Astrocyte (in vitro differentiated cells and primary cell): ENCODE data around the gene GNAI2. TPM values are rescaled to one million over a fixed set of nuclear protein-coding genes. Genes with fewer than 3 reads are reported as not detected.

ENCODE experiments used
- DNase-seq: peaks from one replicate; pipeline ENCODE4 v3.0.0-alpha.2; 2010; ENCODE audit warnings: low read depth
- FAIRE-seq: peaks from 2 replicates; lab custom pipeline; 2011; peaks lifted over from hg19 to GRCh38; lab: Jason Lieb, UNC
- H2AFZ ChIP-seq: 2 replicates; pipeline ENCODE4 v1.6.0; 2012; ENCODE audit warnings: low read depth, low read length, inconsistent platforms
- H3K27ac ChIP-seq: 2 replicates; pipeline ENCODE4 v1.5.1; 2011; ENCODE audit warnings: low read depth, low read length, inconsistent platforms
- H3K27me3 ChIP-seq: 2 replicates; pipeline ENCODE4 v1.6.0; 2011; ENCODE audit warnings: low read length, inconsistent platforms; ENCODE audit not compliant: insufficient read depth
- H3K36me3 ChIP-seq: 2 replicates; pipeline ENCODE4 v1.5.1; 2011; ENCODE audit warnings: low read length, inconsistent platforms; ENCODE audit not compliant: insufficient read depth
- H3K4me1 ChIP-seq: 2 replicates; pipeline ENCODE4 v1.5.1; 2011; ENCODE audit warnings: low read length, inconsistent platforms; ENCODE audit not compliant: insufficient read depth
- H3K4me2 ChIP-seq: 2 replicates; pipeline ENCODE4 v1.6.0; 2012; ENCODE audit warnings: low read length, inconsistent platforms
- H3K4me3 ChIP-seq: 2 replicates; pipeline ENCODE4 v1.5.1; 2011; ENCODE audit warnings: low read depth, mild to moderate bottlenecking, low read length, inconsistent platforms; ENCODE audit not compliant: insufficient read depth
- H3K79me2 ChIP-seq: 2 replicates; pipeline ENCODE4 v1.6.0; 2012; ENCODE audit warnings: mild to moderate bottlenecking, low read length, inconsistent platforms; ENCODE audit not compliant: insufficient read depth
- H3K9ac ChIP-seq: 2 replicates; pipeline ENCODE4 v1.6.0; 2012; ENCODE audit warnings: mild to moderate bottlenecking, low read length, inconsistent platforms
- H3K9me3 ChIP-seq: 2 replicates; pipeline ENCODE4 v1.5.1; 2012; ENCODE audit warnings: low read depth, mild to moderate bottlenecking, low read length, inconsistent platforms; ENCODE audit not compliant: insufficient read depth
- H4K20me1 ChIP-seq: 2 replicates; pipeline ENCODE4 v1.6.0; 2012; ENCODE audit warnings: low read length, inconsistent platforms; ENCODE audit not compliant: insufficient read depth
- H3K27ac Mint-ChIP-seq: one replicate; pipeline ENCODE4 v1.8.0; 2021; ENCODE audit warnings: mild to moderate bottlenecking, mixed read lengths; ENCODE audit not compliant: unreplicated experiment
- H3K27me3 Mint-ChIP-seq: one replicate; pipeline ENCODE4 v1.8.0; 2021; ENCODE audit warnings: low read depth, mixed read lengths; ENCODE audit not compliant: unreplicated experiment
- H3K36me3 Mint-ChIP-seq: one replicate; pipeline ENCODE4 v1.8.0; 2021; ENCODE audit warnings: low read depth, mixed read lengths; ENCODE audit not compliant: unreplicated experiment
- H3K4me1 Mint-ChIP-seq: one replicate; pipeline ENCODE4 v1.8.0; 2021; ENCODE audit warnings: low read depth, mixed read lengths; ENCODE audit not compliant: unreplicated experiment
- H3K4me3 Mint-ChIP-seq: one replicate; pipeline ENCODE4 v1.8.0; 2021; ENCODE audit warnings: mild to moderate bottlenecking, moderate library complexity, mixed read lengths; ENCODE audit not compliant: unreplicated experiment
- H3K9me3 Mint-ChIP-seq: one replicate; pipeline ENCODE4 v1.8.0; 2021; ENCODE audit warnings: mild to moderate bottlenecking, mixed read lengths; ENCODE audit not compliant: unreplicated experiment
- CTCF ChIP-seq: IDR thresholded peaks from 2 replicates; pipeline ENCODE4 v1.5.1; 2011; ENCODE audit warnings: low read depth, mild to moderate bottlenecking, inconsistent platforms, low read length, moderate library complexity; ENCODE audit not compliant: insufficient read depth
- EZH2 ChIP-seq: IDR thresholded peaks from 2 replicates; pipeline ENCODE4 v1.6.1; 2012; ENCODE audit warnings: mild to moderate bottlenecking, low read length, inconsistent platforms; ENCODE audit not compliant: insufficient read depth
- total RNA-seq: library from RNA; stranded (reverse); gene quantifications from 2 replicates; pipeline ENCODE4 v1.2.1, GENCODE V29; 2021

Gene GNAI2
- total RNA-seq, 1 donor from 2014 or later = 381 TPM

- Histone ChIP-seq H3K27ac (no peak overlapping the region), H3K9ac (no peak overlapping the region), H2AFZ (peak overlapping the region; percentile 66), H3K9me3 (no peaks in the 10 kb centered on the region), H3K4me1 (peaks cover 6% of the 10 kb centered on the region), H3K4me2 (peak overlapping the region; percentile 62), H3K4me3 (no peak overlapping the region), H3K36me3 (no peaks in the 10 kb centered on the region), H3K27me3 (peaks cover 21% of the 10 kb centered on the region), H4K20me1 (no peaks in the 10 kb centered on the region), H3K79me2 (no peaks in the 10 kb centered on the region)
- DNase-seq = peak; percentile 13
- no peaks in the 10 kb centered on the region for H3K4me1 Mint-ChIP-seq
- no peak overlapping the region for H3K4me3 Mint-ChIP-seq
- H3K9me3 Mint-ChIP-seq = no peaks in the 10 kb centered on the region
- FAIRE-seq = no peak
- no peak overlapping the region for H3K27ac Mint-ChIP-seq
- no peaks in the 10 kb centered on the region for H3K36me3 Mint-ChIP-seq
- H3K27me3 Mint-ChIP-seq = peaks cover 37% of the 10 kb centered on the region
- peak; percentile 34 for TF ChIP-seq EZH2
- peak; percentile 66 for TF ChIP-seq CTCF
Observed at GRCh38 chr3:50194128-50194902, 41.7 kb upstream of the GNAI2 start.

- DNase-seq = no peak
- H3K27me3 Mint-ChIP-seq = peaks cover 38% of the 10 kb centered on the region
- Histone ChIP-seq H3K9ac (no peak overlapping the region), H4K20me1 (no peaks in the 10 kb centered on the region), H3K79me2 (no peaks in the 10 kb centered on the region), H3K9me3 (no peaks in the 10 kb centered on the region), H3K27ac (no peak overlapping the region), H3K4me3 (no peak overlapping the region), H3K4me2 (peak overlapping the region; percentile 62), H3K27me3 (peaks cover 21% of the 10 kb centered on the region), H2AFZ (peak overlapping the region; percentile 66), H3K36me3 (no peaks in the 10 kb centered on the region), H3K4me1 (peaks cover 6% of the 10 kb centered on the region)
- H3K4me1 Mint-ChIP-seq = no peaks in the 10 kb centered on the region
- FAIRE-seq = no peak
- H3K4me3 Mint-ChIP-seq = no peak overlapping the region
- no peak overlapping the region for H3K27ac Mint-ChIP-seq
- no peaks in the 10 kb centered on the region for H3K36me3 Mint-ChIP-seq
- no peak for TF ChIP-seq EZH2
- H3K9me3 Mint-ChIP-seq = no peaks in the 10 kb centered on the region
Observed at GRCh38 chr3:50194903-50195500, 41.0 kb upstream of the GNAI2 start.

DNA sequence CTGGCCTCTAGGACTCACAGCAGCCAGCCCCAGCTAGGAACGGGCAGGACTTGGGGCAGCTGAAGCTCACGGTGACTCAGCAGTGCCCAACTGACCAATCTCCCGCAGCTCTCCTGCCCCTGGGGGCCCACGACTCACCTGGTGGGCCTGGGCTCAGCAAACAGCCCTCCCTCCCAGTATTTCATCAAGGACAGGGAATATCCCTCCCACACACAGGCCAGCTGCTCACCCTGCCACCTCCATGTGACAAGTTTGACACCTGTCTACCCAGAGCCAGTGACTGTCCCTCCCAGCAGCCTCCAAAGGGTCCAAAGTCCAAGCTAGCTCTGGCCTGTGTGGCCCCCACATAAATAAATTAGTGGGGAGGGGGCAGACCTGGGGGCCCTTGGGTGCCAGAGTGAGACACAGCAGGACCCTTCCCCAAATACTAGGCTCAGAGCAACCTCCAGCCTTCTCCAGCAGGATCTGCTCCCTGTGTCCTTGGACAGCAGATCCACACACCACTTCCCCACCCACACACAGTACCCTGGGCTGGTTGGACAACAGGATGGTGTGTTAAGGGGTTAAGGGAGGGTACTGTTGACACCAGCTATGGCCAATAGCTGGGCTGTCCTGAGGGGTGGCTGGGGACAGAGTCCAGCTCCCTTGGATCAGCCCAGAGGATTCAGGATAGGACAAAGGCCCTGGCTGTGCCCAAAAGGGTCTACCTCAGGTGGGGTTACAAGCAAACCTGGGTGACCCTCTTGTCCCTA, 40.3 kb upstream of the GNAI2 start:
- no peak overlapping the region for H3K9ac ChIP-seq
- H3K4me1 Mint-ChIP-seq = no peaks in the 10 kb centered on the region
- H3K36me3 ChIP-seq = no peaks in the 10 kb centered on the region
- no peaks in the 10 kb centered on the region for H3K9me3 Mint-ChIP-seq
- H3K4me1 ChIP-seq = peaks cover 6% of the 10 kb centered on the region
- no peak for FAIRE-seq
- no peak overlapping the region for H3K4me3 ChIP-seq
- no peak overlapping the region for H2AFZ ChIP-seq
- no peaks in the 10 kb centered on the region for H4K20me1 ChIP-seq
- no peak overlapping the region for H3K27ac ChIP-seq
- TF ChIP-seq CTCF = no peak
- no peak for TF ChIP-seq EZH2
- peaks cover 38% of the 10 kb centered on the region for H3K27me3 Mint-ChIP-seq
- no peak for DNase-seq
- H3K9me3 ChIP-seq = no peaks in the 10 kb centered on the region
- H3K27me3 ChIP-seq = peaks cover 21% of the 10 kb centered on the region
- H3K27ac Mint-ChIP-seq = no peak overlapping the region
- H3K4me3 Mint-ChIP-seq = no peak overlapping the region
- no peaks in the 10 kb centered on the region for H3K79me2 ChIP-seq
- H3K4me2 ChIP-seq = no peak overlapping the region
- no peaks in the 10 kb centered on the region for H3K36me3 Mint-ChIP-seq
